ENCODE results near the gene PNPLA7. TPM values are rescaled to one million over a fixed set of nuclear protein-coding genes. Genes with fewer than 3 reads are reported as not detected.

PNPLA7 gene
- total RNA-seq, 3 donors from 2014 or later (not counting 1 experiment from before 2014, with no cell fraction given), result 4.3 to 6.4 (median 4.9) TPM

DNA sequence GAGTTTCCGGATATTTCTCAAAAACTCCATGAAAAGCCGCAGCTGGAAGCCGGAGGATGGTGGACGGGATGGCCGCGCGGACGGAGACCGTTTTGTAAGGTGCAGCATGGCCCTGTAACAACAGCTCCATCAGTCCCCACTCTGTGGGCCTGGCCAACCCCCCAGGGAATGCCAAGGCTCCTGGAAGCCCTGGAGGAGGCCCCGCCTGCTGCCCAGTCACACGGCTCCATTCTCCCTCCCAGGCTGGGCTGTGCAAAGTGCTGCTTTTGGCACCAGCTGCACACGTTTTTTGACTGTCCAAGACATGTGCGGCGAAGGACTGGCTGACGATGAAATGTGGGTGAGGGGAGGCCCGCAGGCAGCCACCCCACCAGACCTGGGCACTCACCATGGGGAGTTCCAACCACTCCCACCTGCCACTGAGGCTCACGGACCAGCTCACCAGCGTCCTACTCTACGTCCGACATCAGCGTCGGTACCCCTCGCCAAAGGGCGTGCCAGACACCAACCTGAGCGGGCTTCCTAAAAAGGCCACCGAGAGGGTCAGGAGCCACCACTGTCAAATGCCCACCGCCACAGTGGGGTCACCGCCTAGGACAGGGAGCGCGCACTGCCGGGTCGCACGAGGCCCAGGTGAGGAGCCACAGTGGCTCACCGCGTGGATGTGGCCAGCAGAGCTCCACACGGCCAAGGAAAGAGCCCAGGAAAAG lies 27.3 kb downstream of the PNPLA7 start:
- DNase-seq (no peak), ATAC-seq (no peak)
- H3K4me3 Mint-ChIP-seq, result no peak overlapping the region
- no peak overlapping the region for H3K27ac Mint-ChIP-seq
- no peak overlapping the region for H3K4me3 ChIP-seq (ENCODE audit: low read length)
- H3K9me3 Mint-ChIP-seq, result no peaks in the 10 kb centered on the region
- H3K36me3 ChIP-seq (ENCODE audit: control insufficient read depth, insufficient read depth, low read length), result no peaks in the 10 kb centered on the region
- 96% methylated on average over 36 of the region's 36 CpGs for WGBS (ENCODE audit: insufficient coverage)
- intact Hi-C loops (cut with micrococcal nuclease), result loop anchor here (2.0 to 10.0 kb wide), 2 partner anchors 98 to 228 kb away; no protein-coding TSS in a partner anchor
- no peaks in the 10 kb centered on the region for H3K9me3 ChIP-seq (ENCODE audit: control insufficient read depth, insufficient read depth, low read length)
- peaks cover 12 to 14% of the 10 kb centered on the region in 2 donors for H3K4me1 Mint-ChIP-seq
- TF ChIP-seq, protein P1, sequence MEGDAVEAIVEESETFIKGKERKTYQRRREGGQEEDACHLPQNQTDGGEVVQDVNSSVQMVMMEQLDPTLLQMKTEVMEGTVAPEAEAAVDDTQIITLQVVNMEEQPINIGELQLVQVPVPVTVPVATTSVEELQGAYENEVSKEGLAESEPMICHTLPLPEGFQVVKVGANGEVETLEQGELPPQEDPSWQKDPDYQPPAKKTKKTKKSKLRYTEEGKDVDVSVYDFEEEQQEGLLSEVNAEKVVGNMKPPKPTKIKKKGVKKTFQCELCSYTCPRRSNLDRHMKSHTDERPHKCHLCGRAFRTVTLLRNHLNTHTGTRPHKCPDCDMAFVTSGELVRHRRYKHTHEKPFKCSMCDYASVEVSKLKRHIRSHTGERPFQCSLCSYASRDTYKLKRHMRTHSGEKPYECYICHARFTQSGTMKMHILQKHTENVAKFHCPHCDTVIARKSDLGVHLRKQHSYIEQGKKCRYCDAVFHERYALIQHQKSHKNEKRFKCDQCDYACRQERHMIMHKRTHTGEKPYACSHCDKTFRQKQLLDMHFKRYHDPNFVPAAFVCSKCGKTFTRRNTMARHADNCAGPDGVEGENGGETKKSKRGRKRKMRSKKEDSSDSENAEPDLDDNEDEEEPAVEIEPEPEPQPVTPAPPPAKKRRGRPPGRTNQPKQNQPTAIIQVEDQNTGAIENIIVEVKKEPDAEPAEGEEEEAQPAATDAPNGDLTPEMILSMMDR (IDR thresholded peaks at IDR 0.05), result no peak
- no peak overlapping the region for H3K27ac ChIP-seq (ENCODE audit: low read length)
- H3K4me1 ChIP-seq (ENCODE audit: control insufficient read depth, insufficient read depth, low read length), result peaks cover 16% of the 10 kb centered on the region
- H3K27me3 Mint-ChIP-seq (ENCODE audit: low read depth in 2 of 2), result no peaks in the 10 kb centered on the region
- H3K36me3 Mint-ChIP-seq, result no peaks in the 10 kb centered on the region
- H3K27me3 ChIP-seq (ENCODE audit: control insufficient read depth, insufficient read depth, low read length), result no peaks in the 10 kb centered on the region

DNA sequence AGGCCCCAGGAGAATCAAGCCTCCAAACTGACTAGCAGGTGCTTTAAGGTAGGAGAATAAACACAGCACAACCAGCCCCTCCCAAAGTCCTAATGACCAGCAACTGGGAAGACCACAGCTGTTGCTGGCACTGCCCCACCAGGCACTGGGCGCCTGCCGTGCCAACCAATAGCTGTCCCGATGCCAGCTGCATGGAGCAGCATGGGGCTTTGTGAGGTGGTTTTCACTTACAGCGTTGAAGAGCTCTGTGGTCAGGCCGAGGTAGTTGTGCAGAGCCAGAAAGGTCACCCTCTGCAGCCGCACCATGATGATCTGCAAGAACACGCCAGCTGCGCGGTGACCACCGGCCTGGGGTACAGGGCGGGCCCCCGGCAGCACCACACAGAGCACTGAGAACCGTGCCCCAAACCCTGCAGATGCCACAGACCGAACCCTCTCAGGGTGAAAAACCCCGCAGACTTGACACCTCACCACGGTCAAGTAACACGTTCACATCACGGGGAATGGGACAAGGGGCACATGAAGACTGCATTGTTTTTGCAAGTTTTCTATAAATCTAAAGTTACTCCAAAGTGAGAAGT lies 28.7 kb downstream of the PNPLA7 start:
- Mint-ChIP-seq H3K27me3 (ENCODE audit: low read depth in 2 of 2) (no peaks in the 10 kb centered on the region), H3K27ac (peak overlapping the region in 1 of 2 donors; percentile 24), H3K9me3 (no peaks in the 10 kb centered on the region), H3K36me3 (no peaks in the 10 kb centered on the region), H3K4me3 (peak overlapping the region; percentile 42), H3K4me1 (peaks cover 12 to 14% of the 10 kb centered on the region in 2 donors)
- no peaks in the 10 kb centered on the region for H3K36me3 ChIP-seq (ENCODE audit: control insufficient read depth, insufficient read depth, low read length)
- DNase-seq, result no peak
- WGBS (ENCODE audit: insufficient coverage), result 56% methylated on average over 18 of the region's 18 CpGs
- peak; percentile 55 to 75 (median 59) for ATAC-seq
- H3K9me3 ChIP-seq (ENCODE audit: control insufficient read depth, insufficient read depth, low read length), result no peaks in the 10 kb centered on the region
- no peak overlapping the region for H3K4me3 ChIP-seq (ENCODE audit: low read length)
- peaks cover 16% of the 10 kb centered on the region for H3K4me1 ChIP-seq (ENCODE audit: control insufficient read depth, insufficient read depth, low read length)
- TF ChIP-seq, protein P1 (IDR thresholded peaks at IDR 0.05), result no peak
- H3K27me3 ChIP-seq (ENCODE audit: control insufficient read depth, insufficient read depth, low read length), result no peaks in the 10 kb centered on the region
- H3K27ac ChIP-seq (ENCODE audit: low read length), result no peak overlapping the region
- intact Hi-C loops (cut with micrococcal nuclease), result loop anchor here (10.0 kb wide), 1 partner anchor 227 kb away; no protein-coding TSS in a partner anchor

GRCh38 chr9:137520614-137521404 lies 29.4 kb downstream of the PNPLA7 start:
- intact Hi-C loops (cut with micrococcal nuclease), result loop anchor here (10.0 kb wide), 1 partner anchor 226 kb away; no protein-coding TSS in a partner anchor
- WGBS (ENCODE audit: insufficient coverage), result 95% methylated on average over 30 of the region's 30 CpGs

More at GRCh38 chr9:137520614-137521404, 29.4 kb downstream of the PNPLA7 start:
- Mint-ChIP-seq H3K36me3 (no peaks in the 10 kb centered on the region), H3K27ac (peak overlapping the region in 1 of 2 donors; percentile 24), H3K4me1 (peaks cover 12 to 14% of the 10 kb centered on the region in 2 donors), H3K27me3 (ENCODE audit: low read depth in 2 of 2) (no peaks in the 10 kb centered on the region), H3K9me3 (no peaks in the 10 kb centered on the region), H3K4me3 (peak overlapping the region; percentile 42)
- no peak overlapping the region for H3K27ac ChIP-seq (ENCODE audit: low read length)
- ATAC-seq, result no peak
- no peaks in the 10 kb centered on the region for H3K36me3 ChIP-seq (ENCODE audit: control insufficient read depth, insufficient read depth, low read length)
- H3K9me3 ChIP-seq (ENCODE audit: control insufficient read depth, insufficient read depth, low read length), result no peaks in the 10 kb centered on the region
- peaks cover 21% of the 10 kb centered on the region for H3K4me1 ChIP-seq (ENCODE audit: control insufficient read depth, insufficient read depth, low read length)
- no peaks in the 10 kb centered on the region for H3K27me3 ChIP-seq (ENCODE audit: control insufficient read depth, insufficient read depth, low read length)
- DNase-seq, result no peak
- TF ChIP-seq, protein P1 (IDR thresholded peaks at IDR 0.05), result no peak
- no peak overlapping the region for H3K4me3 ChIP-seq (ENCODE audit: low read length)
